ENCODE measurements around the gene RAD51B. TPM values are rescaled to one million over a fixed set of nuclear protein-coding genes. Genes with fewer than 3 reads are reported as not detected.

RAD51B gene
- total RNA-seq, 1 experiment from 2014 or later: 29.9 TPM

GRCh38 chr14:67919259-67920032 is 99.9 kb downstream of the RAD51B start:
- CTCF ChIA-PET: no interaction called here
- Histone ChIP-seq H3K27ac (no peak overlapping the region), H2AFZ (no peak overlapping the region), H4K20me1 (ENCODE audit: insufficient read depth) (no peaks in the 10 kb centered on the region), H3K27me3 (ENCODE audit: insufficient read depth, low read depth) (no peaks in the 10 kb centered on the region), H3K9me2 (ENCODE audit: insufficient read depth) (no peaks in the 10 kb centered on the region), H3K4me3 (no peak overlapping the region), H3K4me2 (no peak overlapping the region), H3K79me2 (ENCODE audit: low read depth) (no peaks in the 10 kb centered on the region), H3K4me1 (replicated peaks; ENCODE audit: insufficient read depth) (no peaks in the 10 kb centered on the region), H3F3A (ENCODE audit: insufficient read depth, low read depth) (no peaks in the 10 kb centered on the region), H3K36me3 (ENCODE audit: low read depth) (no peaks in the 10 kb centered on the region), H3K9me3 (ENCODE audit: insufficient read depth, low read depth) (no peaks in the 10 kb centered on the region)
- intact Hi-C loops (cut with micrococcal nuclease; ENCODE audit: unreplicated experiment): no loop called here
- TF ChIP-seq CTCF (conservative IDR thresholded peaks at IDR 0.05): no peak
- no peak for TF ChIP-seq EZH2 (IDR thresholded peaks at IDR 0.05; ENCODE audit: low read depth)
- DNase-seq: no peak
- POLR2A ChIA-PET (ENCODE audit: unreplicated experiment): interaction anchor here (0.7 kb wide), 1 partner anchor 171 kb away, joined by 7 read pairs; no protein-coding TSS in a partner anchor
- BruUV-seq (replicated peaks): no TSS peak

- Histone ChIP-seq H3K4me1 (replicated peaks; ENCODE audit: insufficient read depth) (no peaks in the 10 kb centered on the region), H3K9me2 (ENCODE audit: insufficient read depth) (no peaks in the 10 kb centered on the region), H3F3A (ENCODE audit: insufficient read depth, low read depth) (no peaks in the 10 kb centered on the region), H3K36me3 (ENCODE audit: low read depth) (no peaks in the 10 kb centered on the region), H4K20me1 (ENCODE audit: insufficient read depth) (no peaks in the 10 kb centered on the region), H3K9me3 (ENCODE audit: insufficient read depth, low read depth) (peaks cover 3% of the 10 kb centered on the region; the same call in 1 of the 2 replicates), H3K27ac (no peak overlapping the region), H2AFZ (no peak overlapping the region), H3K4me2 (no peak overlapping the region), H3K79me2 (ENCODE audit: low read depth) (no peaks in the 10 kb centered on the region), H3K27me3 (ENCODE audit: insufficient read depth, low read depth) (no peaks in the 10 kb centered on the region), H3K4me3 (no peak overlapping the region)
- ChIA-PET POLR2A (ENCODE audit: unreplicated experiment) (interaction anchor here (0.7 kb wide), 1 partner anchor 190 kb away, joined by 4 read pairs; no protein-coding TSS in a partner anchor), CTCF (no interaction called here)
- no peak for DNase-seq
- TF ChIP-seq CTCF (conservative IDR thresholded peaks at IDR 0.05) (no peak), EZH2 (IDR thresholded peaks at IDR 0.05; ENCODE audit: low read depth) (no peak)
- BruUV-seq (replicated peaks): no TSS peak
- intact Hi-C loops (cut with micrococcal nuclease; ENCODE audit: unreplicated experiment): no loop called here
Observed at GRCh38 chr14:67926821-67927220, 107.2 kb downstream of the RAD51B start.

GRCh38 chr14:67927244-67927643 is 107.7 kb downstream of the RAD51B start:
- H3K27ac ChIP-seq: no peak overlapping the region
- ChIA-PET CTCF (no interaction called here), POLR2A (ENCODE audit: unreplicated experiment) (interaction anchor here (0.7 kb wide), 1 partner anchor 189 kb away, joined by 4 read pairs; no protein-coding TSS in a partner anchor)
- no peaks in the 10 kb centered on the region for H3F3A ChIP-seq (ENCODE audit: insufficient read depth, low read depth)
- H3K79me2 ChIP-seq (ENCODE audit: low read depth): no peaks in the 10 kb centered on the region
- H3K4me3 ChIP-seq: no peak overlapping the region
- no peaks in the 10 kb centered on the region for H3K4me1 ChIP-seq (replicated peaks; ENCODE audit: insufficient read depth)
- H3K36me3 ChIP-seq (ENCODE audit: low read depth): no peaks in the 10 kb centered on the region
- TF ChIP-seq CTCF (conservative IDR thresholded peaks at IDR 0.05) (no peak), EZH2 (IDR thresholded peaks at IDR 0.05; ENCODE audit: low read depth) (no peak)
- no peaks in the 10 kb centered on the region for H3K9me2 ChIP-seq (ENCODE audit: insufficient read depth)
- H4K20me1 ChIP-seq (ENCODE audit: insufficient read depth): no peaks in the 10 kb centered on the region
- peaks cover 3% of the 10 kb centered on the region; the same call in 1 of the 2 replicates for H3K9me3 ChIP-seq (ENCODE audit: insufficient read depth, low read depth)
- H3K27me3 ChIP-seq (ENCODE audit: insufficient read depth, low read depth): no peaks in the 10 kb centered on the region
- no peak overlapping the region for H3K4me2 ChIP-seq
- DNase-seq: no peak
- intact Hi-C loops (cut with micrococcal nuclease; ENCODE audit: unreplicated experiment): no loop called here
- no peak overlapping the region for H2AFZ ChIP-seq
- BruUV-seq (replicated peaks): no TSS peak
